ENCODE data around the gene HBG2.
"Not testable (repeated sequence)": the region's sequence is repeated elsewhere in the genome, so short reads cannot be mapped to it uniquely, and the experiment has no call there.

Gene HBG2

GRCh38 chr11:5254646-5255413 is at the start of gene HBG2:
Gene HBG2 (minus strand): TSS chr11:5254781. CDS start chr11:5254728, 53 bp downstream.
- not testable (repeated sequence) for DNase-seq

DNA sequence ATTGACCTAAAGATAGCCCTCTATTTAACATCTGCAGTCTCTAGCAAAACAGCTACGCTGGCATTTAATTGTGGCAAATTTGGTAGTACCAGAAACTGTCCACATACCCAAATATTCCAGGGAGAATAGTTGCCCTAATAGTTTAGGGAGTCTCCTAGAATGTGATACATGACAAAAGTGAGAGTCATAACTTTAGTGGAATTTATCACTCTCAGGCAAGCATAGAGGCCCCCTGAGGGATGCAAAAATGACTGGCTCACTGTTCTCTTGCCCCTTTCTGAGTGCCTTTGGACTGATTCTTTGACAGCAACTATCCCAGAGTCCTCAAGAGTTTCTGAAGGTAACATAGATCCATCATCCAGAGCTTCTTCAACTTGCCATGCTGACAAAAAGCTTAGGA is 49.5 kb upstream of the HBG2 start:
- no peak for DNase-seq

- no peak for DNase-seq
Measured at GRCh38 chr11:5303626-5304025, 49.0 kb upstream of the HBG2 start.

GRCh38 chr11:5301846-5302245 is 47.3 kb upstream of the HBG2 start, which contains the start of gene OR51B4:
Gene OR51B4 (minus strand): TSS chr11:5301946. CDS start chr11:5301946, 0 bp downstream.
- no peak for DNase-seq

- no peak for DNase-seq
Measured at GRCh38 chr11:5300251-5300650, 45.7 kb upstream of the HBG2 start.

DNA sequence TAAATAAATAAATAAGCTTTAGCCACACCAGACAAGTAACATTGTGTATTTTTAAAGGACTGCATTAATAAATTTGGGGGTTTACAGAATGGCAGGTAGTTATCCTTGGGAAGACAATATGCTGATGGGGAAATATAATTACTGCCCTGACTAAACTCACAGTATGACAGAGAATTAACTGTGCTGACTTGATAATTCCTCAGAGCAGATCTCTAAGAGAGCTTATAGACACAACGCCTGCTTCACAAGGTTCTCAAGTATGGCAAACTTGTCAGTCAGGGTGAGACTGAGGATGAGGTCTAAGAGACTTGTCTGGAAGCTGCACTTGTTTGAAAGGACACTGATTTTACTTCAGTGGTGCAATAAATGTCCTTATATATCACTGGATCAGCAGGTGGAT is 43.9 kb upstream of the HBG2 start:
- DNase-seq, result no peak

DNA sequence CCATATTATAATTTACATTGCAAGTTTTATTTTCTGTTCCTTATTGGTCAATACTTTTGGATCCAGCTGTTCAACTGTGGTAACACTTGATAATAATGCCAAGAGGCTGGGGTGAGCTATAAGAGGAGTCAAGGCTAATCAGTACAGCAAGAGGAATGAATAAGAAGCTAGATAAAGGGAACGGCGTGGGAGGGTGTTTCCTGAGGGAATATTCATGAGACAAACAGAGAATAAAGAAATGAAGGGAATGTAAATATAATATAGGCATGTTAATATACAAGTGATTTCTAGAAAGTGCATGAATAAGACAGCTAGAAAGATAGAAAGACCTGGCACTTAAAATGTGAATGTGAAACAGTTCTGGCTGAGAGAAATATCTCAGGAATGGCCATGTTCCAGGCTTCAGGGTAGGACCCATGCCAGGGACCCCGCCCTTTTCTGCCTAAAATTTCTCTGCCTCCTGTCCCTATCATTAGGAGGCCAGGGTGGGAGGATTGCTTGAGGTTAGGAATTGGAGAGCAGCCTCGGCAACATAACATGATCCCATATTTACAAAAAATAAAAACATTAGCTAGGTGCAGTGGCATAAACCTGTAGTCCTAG is 43.2 kb upstream of the HBG2 start:
- DNase-seq, result no peak

DNA sequence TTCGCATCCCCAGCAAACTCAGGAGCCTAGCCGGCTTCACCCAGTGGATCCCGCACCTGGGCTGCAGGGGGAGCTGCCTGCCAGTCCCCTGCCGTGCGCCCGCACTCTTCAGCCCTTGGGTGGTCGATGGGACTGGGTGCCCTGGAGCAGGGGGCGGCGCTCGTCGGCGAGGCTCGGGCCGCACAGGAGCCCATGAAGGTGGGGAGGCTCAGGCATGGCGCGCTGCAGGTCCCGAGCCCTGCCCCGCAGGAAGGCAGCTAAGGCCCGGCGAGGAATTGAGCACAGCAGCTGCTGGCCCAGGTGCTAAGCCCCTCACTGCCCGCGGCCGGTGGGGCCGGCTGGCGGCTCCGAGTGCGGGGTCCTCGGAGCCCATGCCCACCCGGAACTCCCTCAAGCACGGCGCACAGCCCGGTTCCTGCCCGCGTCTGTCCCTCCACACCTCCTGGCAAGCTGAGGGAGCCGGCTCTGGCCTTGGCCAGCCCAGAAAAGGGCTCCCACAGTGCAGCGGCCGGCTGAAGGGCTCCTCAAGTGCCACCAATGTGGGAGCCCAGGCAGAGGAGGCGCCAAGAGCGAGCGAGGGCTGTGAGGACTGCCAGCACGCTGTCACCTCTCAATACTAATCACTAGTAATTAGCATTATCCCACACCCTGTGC is 39.9 kb upstream of the HBG2 start:
- not testable (repeated sequence) for DNase-seq

- no peak for DNase-seq
Measured at GRCh38 chr11:5293028-5293427, 38.4 kb upstream of the HBG2 start.

DNA sequence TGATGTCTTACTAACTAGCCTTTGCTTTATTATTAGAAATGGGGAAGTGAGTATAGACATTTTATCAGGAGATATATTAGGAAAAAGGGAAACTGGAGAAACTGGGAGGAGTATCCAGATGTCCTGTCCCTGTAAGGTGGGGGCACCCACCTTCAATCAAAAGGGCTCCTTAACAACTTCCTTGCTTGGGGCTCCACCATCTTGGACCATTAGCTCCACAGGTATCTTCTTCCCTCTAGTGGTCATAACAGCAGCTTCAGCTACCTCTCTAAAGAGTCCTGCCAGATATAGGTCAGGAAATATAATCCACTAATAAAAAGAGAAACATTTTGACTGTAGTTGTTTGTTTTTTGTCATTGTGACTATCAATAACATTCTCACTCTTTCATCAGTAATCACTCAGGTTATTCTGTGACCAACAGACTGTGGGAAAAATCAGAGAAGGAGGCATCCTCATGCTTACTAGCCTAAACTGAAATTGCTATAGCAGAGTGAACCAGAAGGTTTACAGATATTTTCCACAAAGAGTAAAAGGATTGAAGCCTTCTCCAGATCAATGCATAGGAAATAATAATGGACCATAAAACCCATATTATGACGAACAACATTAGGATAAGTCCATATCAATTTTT is 36.7 kb upstream of the HBG2 start:
- no peak for DNase-seq

GRCh38 chr11:5290106-5290505 is 35.5 kb upstream of the HBG2 start:
- DNase-seq, result no peak

DNA sequence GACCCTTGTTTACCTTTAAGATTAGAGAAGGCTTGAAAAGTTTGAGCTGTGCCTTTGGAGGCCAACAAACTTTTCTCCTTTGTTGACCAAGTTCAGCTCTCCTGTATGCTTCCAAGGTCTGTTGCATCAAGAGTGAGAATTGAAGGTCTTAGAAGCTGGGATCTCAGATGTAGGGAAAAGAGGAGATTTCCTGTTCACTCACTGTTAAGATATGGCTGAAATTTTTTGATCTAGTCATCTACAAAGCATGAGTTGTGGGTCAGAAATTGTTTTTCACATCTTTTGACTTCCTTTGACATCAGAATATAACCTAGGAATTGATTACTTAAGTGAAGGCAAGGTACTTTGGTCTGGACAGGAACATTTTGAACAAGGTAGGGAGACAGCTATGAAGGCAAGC is 35.1 kb upstream of the HBG2 start:
- no peak for DNase-seq

DNA sequence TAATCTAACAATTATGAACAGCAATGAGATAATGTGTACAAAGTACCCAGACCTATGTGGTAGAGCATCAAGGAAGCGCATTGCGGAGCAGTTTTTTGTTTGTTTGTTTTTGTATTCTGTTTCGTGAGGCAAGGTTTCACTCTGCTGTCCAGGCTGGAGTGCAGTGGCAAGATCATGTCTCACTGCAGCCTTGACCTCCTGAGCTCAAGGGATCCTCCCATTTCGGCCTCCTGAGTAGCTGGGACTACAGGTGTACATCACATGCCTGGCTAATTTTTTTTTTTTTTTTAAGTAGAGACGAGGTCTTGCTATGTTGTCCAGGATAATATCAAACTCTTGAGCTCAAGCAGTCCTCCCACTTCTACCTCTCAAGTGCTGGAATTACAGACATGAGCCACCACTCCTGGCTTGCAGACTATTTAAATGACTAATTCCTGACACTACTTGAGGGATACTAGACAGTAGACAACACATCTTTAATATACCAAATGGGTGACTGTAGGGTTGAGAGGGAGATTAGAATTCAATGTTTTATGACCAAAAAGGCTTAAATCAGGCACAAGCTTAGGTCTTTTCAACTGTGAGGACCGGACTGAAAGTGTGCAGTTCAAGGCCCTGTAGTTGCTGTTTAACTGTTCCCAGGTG is 34.4 kb upstream of the HBG2 start:
- DNase-seq, result no peak

DNA sequence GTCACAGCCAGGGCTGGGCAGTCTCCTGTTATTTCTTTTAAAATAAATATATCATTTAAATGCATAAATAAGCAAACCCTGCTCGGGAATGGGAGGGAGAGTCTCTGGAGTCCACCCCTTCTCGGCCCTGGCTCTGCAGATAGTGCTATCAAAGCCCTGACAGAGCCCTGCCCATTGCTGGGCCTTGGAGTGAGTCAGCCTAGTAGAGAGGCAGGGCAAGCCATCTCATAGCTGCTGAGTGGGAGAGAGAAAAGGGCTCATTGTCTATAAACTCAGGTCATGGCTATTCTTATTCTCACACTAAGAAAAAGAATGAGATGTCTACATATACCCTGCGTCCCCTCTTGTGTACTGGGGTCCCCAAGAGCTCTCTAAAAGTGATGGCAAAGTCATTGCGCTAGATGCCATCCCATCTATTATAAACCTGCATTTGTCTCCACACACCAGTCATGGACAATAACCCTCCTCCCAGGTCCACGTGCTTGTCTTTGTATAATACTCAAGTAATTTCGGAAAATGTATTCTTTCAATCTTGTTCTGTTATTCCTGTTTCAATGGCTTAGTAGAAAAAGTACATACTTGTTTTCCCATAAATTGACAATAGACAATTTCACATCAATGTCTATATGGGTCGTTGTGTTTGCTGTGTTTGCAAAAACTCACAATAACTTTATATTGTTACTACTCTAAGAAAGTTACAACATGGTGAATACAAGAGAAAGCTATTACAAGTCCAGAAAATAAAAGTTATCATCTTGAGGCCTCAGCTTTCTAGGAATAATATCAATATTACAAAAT is 33.7 kb upstream of the HBG2 start:
- DNase-seq, result no peak

DNA sequence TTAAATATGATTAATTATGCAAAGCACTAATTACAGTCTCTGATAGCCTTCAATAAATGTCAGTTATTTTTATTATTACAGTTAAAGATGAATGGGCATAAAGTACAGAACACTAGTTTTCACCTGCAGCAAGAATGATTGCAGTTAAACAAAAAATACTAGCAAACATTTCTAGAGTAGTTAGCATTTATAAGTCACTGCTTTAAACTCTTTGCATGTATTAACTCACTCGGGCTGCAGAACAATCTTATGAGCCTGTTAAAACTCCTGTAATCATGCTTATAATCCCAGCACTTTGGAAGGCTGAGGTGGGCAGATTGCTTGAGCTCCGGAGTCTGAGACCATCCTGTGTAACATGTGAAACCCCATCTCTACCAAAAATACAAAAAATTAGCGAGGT is 32.3 kb upstream of the HBG2 start:
- no peak for DNase-seq

- no peak for DNase-seq
Measured at GRCh38 chr11:5286351-5286750, 31.8 kb upstream of the HBG2 start.

GRCh38 chr11:5285703-5286340 is 31.2 kb upstream of the HBG2 start:
- no peak for DNase-seq

GRCh38 chr11:5284637-5285036 is 30.1 kb upstream of the HBG2 start:
- DNase-seq, result no peak

DNA sequence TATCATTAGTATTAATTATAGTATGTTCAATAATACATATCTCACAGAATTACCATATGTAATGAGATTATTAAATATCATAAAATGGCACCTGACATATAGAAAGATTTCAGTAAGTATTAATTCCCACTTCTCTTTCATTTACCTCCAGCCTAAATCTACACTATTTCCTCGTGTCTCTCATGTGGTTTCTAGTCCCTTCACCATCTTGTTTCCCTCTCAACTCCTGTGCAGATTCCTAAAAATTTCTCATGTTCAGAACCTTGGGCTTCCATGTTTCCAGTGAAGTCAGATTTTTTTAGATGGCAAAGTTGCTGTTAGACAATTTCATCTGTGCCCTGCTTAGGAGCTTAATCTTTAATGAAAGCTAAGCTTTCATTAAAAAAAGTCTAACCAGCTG is 29.3 kb upstream of the HBG2 start:
- DNase-seq, result no peak

DNA sequence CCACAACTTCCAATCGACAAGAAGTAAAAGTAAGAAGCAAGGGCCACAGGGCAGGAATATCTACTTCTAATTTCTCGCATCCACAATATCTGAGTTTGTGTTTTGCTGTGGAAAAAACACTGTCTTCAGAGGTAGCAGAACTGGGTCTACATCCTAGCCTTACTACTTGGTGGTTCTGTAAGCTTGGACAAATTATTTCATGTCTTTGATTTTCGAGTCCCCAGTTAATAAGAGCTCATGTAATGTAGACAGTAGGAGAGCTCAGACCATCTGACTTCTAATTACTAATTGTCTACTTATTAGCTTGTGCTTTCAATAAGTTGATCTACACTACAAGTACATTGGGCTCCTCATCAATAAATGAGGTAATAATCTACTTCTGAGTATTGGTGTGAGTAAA is 28.5 kb upstream of the HBG2 start:
- DNase-seq, result no peak

GRCh38 chr11:5282628-5283027 is 28.0 kb upstream of the HBG2 start:
- no peak for DNase-seq

- no peak for DNase-seq
Measured at GRCh38 chr11:5281596-5281995, 27.0 kb upstream of the HBG2 start.

Measured in NCI-H2171 (cell line).